ENCODE data around the gene NFASC.
A peak's percentile ranks its signal among the peaks of the same experiment; 100 is the strongest.

Gene NFASC

DNA sequence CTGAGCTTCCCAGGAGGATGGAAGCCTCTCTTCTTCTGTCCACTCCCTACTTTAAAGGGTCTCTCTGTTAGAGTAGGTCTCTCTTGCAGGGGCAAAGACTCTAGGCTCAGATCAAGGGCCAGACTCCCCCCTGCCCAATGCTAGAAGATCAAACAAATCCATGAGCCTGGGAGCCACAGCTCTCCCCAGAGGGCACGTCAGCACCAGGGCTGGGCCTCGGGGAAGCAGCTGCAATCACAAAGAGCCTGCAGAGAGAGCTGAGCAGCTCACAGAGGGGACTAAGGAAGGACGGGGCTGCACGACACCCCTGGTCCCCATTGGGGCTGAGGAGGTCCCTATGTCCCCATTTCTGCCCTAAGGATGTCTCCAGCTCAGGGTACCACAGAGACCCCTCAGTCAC, 176.2 kb downstream of the NFASC start:
- DNase-seq, result no peak

DNA sequence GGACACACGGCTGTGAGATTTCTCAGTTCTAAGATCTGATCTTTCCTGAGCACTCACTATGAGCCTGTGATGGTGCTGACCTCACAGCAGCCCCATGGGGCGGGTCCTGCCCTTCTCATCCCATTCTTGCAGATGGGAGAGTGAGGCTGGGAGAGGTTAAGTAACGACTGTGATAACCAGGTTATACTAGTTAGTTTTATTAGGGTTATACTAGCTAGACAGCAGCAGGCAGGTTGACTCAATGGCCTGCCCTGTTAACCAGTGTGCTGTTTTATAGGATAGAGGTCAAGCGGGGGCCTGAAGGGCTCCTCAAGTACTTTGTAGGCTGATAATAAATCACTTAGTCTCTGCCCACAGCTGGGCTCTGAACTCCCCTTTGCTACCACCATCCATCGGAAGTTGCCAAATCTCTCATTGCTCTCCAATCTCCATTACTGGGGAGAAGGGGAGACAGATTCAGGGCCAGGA, 177.1 kb downstream of the NFASC start:
- DNase-seq, result no peak

- DNase-seq, result no peak
Measured at GRCh38 chr1:205048382-205048781, 177.7 kb downstream of the NFASC start.

GRCh38 chr1:205049479-205049878, 178.8 kb downstream of the NFASC start:
- no peak for DNase-seq

GRCh38 chr1:205052690-205053089, 182.0 kb downstream of the NFASC start:
- DNase-seq, result no peak

DNA sequence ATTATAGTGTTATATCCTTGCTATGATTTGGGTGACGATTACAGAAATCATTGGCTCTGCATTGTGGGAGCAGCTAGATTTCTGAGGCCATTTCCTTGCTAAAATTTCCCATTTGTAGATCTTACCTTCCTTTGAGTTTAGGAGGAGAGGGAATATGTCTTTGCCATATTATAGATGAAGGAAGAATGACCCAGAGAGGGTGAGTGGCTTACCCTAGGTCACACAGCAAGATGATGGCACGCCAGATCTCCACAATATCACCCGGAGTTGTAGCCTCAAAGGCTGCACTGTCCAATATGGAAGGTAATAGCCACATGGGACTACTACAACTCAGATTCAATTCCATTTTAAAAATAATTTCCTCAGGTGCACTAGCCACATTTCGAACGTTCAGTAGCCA, 182.6 kb downstream of the NFASC start:
- no peak for DNase-seq

DNA sequence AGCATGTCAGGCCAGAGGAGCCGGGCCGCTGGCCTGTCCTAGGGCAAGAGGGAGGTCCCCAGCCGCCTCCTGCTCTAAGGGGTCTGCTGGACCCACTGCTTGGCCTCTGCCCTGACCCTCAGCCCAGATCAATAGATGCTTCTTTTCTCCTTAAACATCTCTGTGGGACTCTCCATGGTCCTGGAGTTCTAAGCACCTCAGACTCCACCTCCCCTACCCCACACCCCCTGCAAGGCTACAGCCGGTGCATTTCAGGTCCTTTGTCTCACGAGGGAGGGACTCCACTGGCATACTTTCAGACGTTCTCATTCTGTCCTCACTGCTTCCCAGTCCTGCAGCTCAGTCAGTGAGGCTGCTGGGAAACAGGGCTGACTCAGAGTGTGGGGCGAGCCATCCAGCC, 183.4 kb downstream of the NFASC start:
- DNase-seq, result no peak

DNA sequence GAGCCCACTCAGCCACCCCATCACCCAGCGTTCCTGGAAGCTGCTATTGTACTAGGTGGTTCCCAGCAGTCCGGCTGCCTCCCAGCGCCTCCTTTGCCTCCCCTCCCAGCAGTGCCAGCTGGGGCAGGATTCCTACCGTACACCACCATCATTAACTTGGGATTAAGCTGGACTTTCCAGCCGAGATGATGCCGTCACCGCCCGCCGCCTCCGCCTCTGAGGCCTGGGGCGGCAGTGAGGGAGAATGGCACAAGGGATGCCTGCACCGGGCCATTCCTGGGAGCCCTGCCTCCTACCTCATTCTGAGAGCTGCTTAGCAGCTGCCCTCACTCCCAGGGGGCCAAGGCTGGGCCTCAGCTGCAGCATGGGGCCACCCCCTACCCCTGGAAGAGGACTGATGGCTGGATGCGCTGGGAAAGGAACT, 185.5 kb downstream of the NFASC start:
- DNase-seq, result no peak

GRCh38 chr1:205056956-205057568, 186.4 kb downstream of the NFASC start:
- no peak for DNase-seq

DNA sequence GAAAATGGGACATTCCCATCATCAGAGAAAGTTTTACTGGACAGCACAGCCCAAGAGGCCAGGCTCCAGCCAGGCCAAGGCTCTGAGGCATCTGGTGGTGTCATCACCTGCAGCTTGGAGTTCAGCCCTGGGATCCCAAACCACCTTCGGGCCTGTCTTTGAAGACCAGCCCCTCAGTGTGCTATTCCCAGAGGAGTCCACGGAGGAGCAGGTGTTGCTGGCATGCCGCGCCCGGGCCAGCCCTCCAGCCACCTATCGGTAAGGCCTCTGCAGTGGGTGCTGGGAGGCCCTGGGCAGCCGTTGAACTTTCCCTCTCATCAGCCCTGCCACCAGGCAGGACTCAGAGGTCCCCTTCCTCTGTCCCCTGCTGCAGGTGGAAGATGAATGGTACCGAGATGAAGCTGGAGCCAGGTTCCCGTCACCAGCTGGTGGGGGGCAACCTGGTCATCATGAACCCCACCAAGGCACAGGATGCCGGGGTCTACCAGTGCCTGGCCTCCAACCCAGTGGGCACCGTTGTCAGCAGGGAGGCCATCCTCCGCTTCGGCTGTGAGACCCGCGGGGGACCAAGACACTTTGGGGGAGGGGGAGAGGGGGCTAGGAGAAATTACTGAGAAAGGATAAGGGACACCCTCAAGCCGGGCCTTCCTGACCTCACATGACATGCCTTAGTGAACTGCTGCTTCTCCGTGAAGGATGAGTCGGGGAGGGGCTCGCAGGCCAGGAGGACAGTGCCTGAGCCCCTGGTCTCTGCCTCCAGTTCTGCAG, 187.3 kb downstream of the NFASC start:
- no peak for DNase-seq

- no peak for DNase-seq
Measured at GRCh38 chr1:205058853-205059252, 188.2 kb downstream of the NFASC start.

DNA sequence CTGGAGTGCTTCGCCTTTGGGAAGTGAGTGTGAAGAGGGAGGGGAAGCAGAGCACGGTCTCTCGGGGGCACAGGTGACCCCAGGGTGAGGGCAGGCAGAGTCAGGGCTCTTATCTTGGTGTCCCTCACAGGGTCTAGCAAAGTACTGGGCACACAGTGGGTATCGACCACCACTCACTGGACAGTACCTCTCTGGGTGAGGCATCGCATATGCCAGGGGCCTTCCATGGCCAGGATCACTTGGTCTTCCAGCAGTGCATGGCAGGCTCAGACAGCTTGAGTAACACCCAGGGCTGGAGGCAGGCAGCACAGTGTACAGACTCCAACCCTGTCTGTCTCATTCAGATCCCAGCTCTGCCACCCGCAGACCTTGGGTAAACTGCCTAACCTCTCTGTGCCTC, 189.0 kb downstream of the NFASC start:
- DNase-seq, result no peak

DNA sequence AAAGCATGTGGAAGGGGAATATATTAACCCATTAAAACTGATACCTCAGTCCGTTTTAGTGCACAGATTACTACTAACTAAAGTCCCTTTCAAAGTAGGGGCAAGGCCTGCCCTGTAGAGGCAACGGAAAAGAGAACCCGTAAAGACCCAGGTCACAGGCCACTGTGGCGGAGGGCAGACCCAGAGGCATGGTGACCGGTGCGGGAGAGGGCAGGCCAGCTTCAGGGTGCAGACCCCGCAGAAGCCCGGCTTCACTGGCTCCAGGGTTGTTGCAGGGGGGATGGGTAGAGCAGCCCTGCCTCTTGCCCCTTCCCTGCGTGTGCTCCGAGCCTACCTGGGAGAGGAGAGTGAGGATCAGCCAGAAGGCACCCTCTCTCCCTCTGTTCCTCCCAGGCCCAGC, 190.1 kb downstream of the NFASC start:
- DNase-seq, result no peak

- no peak for DNase-seq
Measured at GRCh38 chr1:205061227-205061626, 190.6 kb downstream of the NFASC start.

- DNase-seq, result peak; percentile 76
Measured at GRCh38 chr1:205061665-205062069, 191.0 kb downstream of the NFASC start.

DNA sequence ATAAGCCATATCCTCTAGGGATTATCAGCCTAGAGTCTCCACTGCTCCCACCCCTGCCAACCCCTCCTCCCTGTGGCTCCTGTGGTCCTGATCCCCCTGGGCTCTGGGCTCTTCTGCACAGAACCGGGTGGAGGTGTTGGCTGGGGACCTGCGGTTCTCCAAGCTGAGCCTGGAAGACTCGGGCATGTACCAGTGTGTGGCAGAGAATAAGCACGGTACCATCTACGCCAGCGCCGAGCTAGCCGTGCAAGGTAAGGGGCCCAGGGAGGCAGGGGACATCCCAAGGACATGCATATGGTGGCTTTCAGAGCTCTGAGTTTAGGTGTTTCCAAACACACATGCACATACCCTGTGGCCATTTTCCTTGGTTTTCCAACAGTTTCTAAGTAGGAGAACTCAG, 191.7 kb downstream of the NFASC start:
- no peak for DNase-seq

GRCh38 chr1:205062895-205063294, 192.2 kb downstream of the NFASC start:
- DNase-seq, result no peak

GRCh38 chr1:205064301-205064700, 193.6 kb downstream of the NFASC start:
- DNase-seq, result no peak

- no peak for DNase-seq
Measured at GRCh38 chr1:205064741-205065316, 194.2 kb downstream of the NFASC start.

DNA sequence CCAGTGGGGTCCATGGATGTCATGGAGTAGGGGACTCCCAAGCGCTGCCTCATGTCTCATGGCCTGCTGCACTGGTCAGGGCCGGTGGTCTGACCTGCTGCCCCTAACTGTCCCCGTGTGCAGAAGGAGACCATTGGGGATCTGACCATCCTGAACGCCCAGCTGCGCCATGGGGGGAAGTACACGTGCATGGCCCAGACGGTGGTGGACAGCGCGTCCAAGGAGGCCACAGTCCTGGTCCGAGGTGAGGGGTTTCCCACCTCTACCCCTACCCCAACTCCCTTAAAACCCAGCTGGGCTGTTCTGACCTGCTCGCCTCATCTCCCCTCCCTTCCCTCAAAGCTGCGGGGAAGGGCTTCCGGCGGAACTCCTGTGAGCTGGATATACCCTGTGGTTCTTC, 195.0 kb downstream of the NFASC start:
- DNase-seq, result no peak

- no peak for DNase-seq
Measured at GRCh38 chr1:205066141-205066818, 195.6 kb downstream of the NFASC start.

DNA sequence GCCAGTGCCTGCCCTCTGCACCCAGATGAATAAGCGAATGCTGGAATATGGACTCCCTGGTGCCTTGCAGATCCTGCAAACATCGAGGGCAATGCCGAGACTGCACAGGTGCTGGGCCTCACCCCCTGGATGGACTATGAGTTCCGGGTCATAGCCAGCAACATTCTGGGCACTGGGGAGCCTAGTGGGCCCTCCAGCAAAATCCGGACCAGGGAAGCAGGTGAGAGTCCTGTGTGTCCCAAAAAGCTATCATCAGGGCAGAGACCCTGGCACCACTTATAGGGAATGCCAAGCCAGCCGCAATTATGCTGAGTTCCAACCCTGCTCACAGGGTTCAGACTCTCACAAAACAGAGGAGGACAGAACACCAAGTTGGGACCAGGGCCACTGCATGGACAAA, 196.4 kb downstream of the NFASC start:
- DNase-seq, result no peak

DNA sequence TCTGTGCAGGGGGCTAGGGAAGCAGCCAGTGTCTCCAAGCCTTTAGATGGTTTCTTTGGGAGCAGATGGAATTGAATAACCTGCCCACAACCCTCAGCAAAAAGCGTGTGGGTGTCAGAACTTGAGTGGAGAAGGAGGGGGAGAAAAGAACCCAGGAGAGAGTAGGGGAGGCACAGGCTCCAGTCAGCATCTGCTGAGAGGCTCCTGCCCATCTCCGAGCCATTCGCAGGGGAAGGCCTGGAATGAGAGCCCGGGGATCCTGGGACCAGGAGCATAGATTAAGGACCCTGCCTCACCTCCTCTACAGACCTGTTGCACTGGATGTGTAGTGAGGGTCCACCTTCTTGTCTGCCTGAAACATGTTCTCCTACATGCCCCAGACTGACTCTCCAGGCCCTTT, 197.3 kb downstream of the NFASC start:
- no peak for DNase-seq

All from suppressor macrophage treated with lipopolysaccharide for 4 hours (primary cell).